Neural progenitor cell (in vitro differentiated cells): Measurements from ENCODE around the gene R3HDM2.

Source experiments
- EZH2 ChIP-seq: fragments of 200-600 bp; sonication (generic); IDR thresholded peaks from 2 replicates; pipeline ENCODE4 v1.6.1; 2017; ENCODE audit warnings: antibody characterized with exemption, mild to moderate bottlenecking, moderate library complexity
- EZH2phosphoT487 ChIP-seq: fragments of 200-600 bp; sonication (generic); IDR thresholded peaks from 2 replicates; pipeline ENCODE4 v1.6.1; 2017; ENCODE audit warnings: antibody characterized with exemption
- TF ChIP-seq, protein P1 (sequence below): fragments of 200-600 bp; sonication (generic); IDR thresholded peaks from 2 replicates; pipeline ENCODE4 v1.5.1; 2017; ENCODE audit warnings: antibody characterized with exemption, mild to moderate bottlenecking

DNA sequence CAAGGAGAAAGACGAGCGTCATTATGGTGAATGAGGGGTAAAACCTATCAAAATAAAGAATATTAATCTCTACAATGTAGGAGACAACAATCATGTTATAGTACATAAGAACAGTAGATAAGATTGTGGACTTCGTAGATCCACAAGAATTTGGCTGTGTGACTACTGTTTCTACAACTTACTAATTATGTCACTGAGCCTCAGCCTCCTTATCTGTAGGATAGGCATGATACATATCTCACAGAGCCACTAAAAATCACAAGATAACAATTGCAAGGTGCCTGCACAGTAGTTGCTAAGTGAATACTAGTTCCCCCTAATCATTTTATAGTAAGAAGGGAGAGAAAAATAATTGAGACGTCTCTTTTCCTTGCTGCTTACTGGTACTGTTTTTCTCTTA is 101.6 kb downstream of the R3HDM2 start:
- TF ChIP-seq, protein P1, sequence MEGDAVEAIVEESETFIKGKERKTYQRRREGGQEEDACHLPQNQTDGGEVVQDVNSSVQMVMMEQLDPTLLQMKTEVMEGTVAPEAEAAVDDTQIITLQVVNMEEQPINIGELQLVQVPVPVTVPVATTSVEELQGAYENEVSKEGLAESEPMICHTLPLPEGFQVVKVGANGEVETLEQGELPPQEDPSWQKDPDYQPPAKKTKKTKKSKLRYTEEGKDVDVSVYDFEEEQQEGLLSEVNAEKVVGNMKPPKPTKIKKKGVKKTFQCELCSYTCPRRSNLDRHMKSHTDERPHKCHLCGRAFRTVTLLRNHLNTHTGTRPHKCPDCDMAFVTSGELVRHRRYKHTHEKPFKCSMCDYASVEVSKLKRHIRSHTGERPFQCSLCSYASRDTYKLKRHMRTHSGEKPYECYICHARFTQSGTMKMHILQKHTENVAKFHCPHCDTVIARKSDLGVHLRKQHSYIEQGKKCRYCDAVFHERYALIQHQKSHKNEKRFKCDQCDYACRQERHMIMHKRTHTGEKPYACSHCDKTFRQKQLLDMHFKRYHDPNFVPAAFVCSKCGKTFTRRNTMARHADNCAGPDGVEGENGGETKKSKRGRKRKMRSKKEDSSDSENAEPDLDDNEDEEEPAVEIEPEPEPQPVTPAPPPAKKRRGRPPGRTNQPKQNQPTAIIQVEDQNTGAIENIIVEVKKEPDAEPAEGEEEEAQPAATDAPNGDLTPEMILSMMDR = no peak
- TF ChIP-seq EZH2phosphoT487 (no peak), EZH2 (no peak)
